Glutamatergic neuron (in vitro differentiated cells): Measurements from ENCODE around the gene HAGH. TPM values are rescaled to one million over a fixed set of nuclear protein-coding genes. Genes with fewer than 3 reads are reported as not detected.

ENCODE experiments used
- DNase-seq: peaks from one replicate; pipeline ENCODE4 v3.0.0; 2022
- H3K27ac Mint-ChIP-seq: one replicate; pipeline ENCODE4 v1.8.0; 2020; ENCODE audit warnings: mild to moderate bottlenecking, mixed read lengths, inconsistent platforms; ENCODE audit not compliant: unreplicated experiment
- H3K27me3 Mint-ChIP-seq: one replicate; pipeline ENCODE4 v1.8.0; 2020; ENCODE audit warnings: mild to moderate bottlenecking, moderate library complexity, mixed read lengths, inconsistent platforms; ENCODE audit not compliant: unreplicated experiment
- H3K36me3 Mint-ChIP-seq: one replicate; pipeline ENCODE4 v1.8.0; 2020; ENCODE audit warnings: mild to moderate bottlenecking, mixed read lengths, inconsistent platforms; ENCODE audit not compliant: unreplicated experiment
- H3K4me1 Mint-ChIP-seq: one replicate; pipeline ENCODE4 v1.8.0; 2020; ENCODE audit warnings: mild to moderate bottlenecking, low read depth, mixed read lengths, inconsistent platforms; ENCODE audit not compliant: unreplicated experiment
- H3K4me3 Mint-ChIP-seq: one replicate; pipeline ENCODE4 v1.8.0; 2020; ENCODE audit warnings: mild to moderate bottlenecking, mixed read lengths, inconsistent platforms; ENCODE audit not compliant: unreplicated experiment
- H3K9me3 Mint-ChIP-seq: one replicate; pipeline ENCODE4 v1.8.0; 2020; ENCODE audit warnings: mild to moderate bottlenecking, moderate library complexity, mixed read lengths, inconsistent platforms; ENCODE audit not compliant: unreplicated experiment
- CTCF ChIP-seq: fragments of 200-600 bp; sonication (generic); IDR thresholded peaks from one replicate; pipeline ENCODE4 v1.5.0; 2021; ENCODE audit not compliant: partially characterized antibody, unreplicated experiment
- total RNA-seq: library from RNA; stranded (reverse); fragmentation: NEBNext Ultra II Directional; extraction: Animal tissue kit (Norgen Biotek cat#: 25700); gene quantifications from one replicate; pipeline ENCODE4 v1.2.1, GENCODE V29; 2021; ENCODE audit not compliant: unreplicated experiment

HAGH gene
- total RNA-seq, 1 donor from 2014 or later, result 99.6 TPM

GRCh38 chr16:1823821-1824220, 2.8 kb downstream of the HAGH start:
- no peak for TF ChIP-seq CTCF
- Mint-ChIP-seq H3K36me3 (no peaks in the 10 kb centered on the region), H3K9me3 (peaks cover 9% of the 10 kb centered on the region), H3K27ac (peak overlapping the region; percentile 84), H3K4me3 (peak overlapping the region; percentile 58), H3K27me3 (peaks cover 2% of the 10 kb centered on the region), H3K4me1 (peaks cover 15% of the 10 kb centered on the region)
- DNase-seq, result peak; percentile 69

- no peak for DNase-seq
Measured at GRCh38 chr16:1822801-1823200, 3.8 kb downstream of the HAGH start.

GRCh38 chr16:1821861-1822611, 4.6 kb downstream of the HAGH start:
- Mint-ChIP-seq H3K4me3 (no peak overlapping the region), H3K27me3 (peaks cover 3% of the 10 kb centered on the region), H3K4me1 (peaks cover 7% of the 10 kb centered on the region), H3K36me3 (no peaks in the 10 kb centered on the region), H3K9me3 (peaks cover 3% of the 10 kb centered on the region), H3K27ac (no peak overlapping the region)
- DNase-seq, result no peak
- TF ChIP-seq CTCF, result no peak

More at GRCh38 chr16:1822801-1823200, 3.8 kb downstream of the HAGH start:
- H3K36me3 Mint-ChIP-seq, result no peaks in the 10 kb centered on the region
- H3K27ac Mint-ChIP-seq, result no peak overlapping the region
- H3K4me3 Mint-ChIP-seq, result no peak overlapping the region
- peaks cover 9% of the 10 kb centered on the region for H3K9me3 Mint-ChIP-seq
- H3K27me3 Mint-ChIP-seq, result peaks cover 2% of the 10 kb centered on the region
- H3K4me1 Mint-ChIP-seq, result peaks cover 11% of the 10 kb centered on the region
- no peak for TF ChIP-seq CTCF

GRCh38 chr16:1820946-1821290, 5.7 kb downstream of the HAGH start:
- no peak overlapping the region for H3K4me3 Mint-ChIP-seq
- no peak overlapping the region for H3K27ac Mint-ChIP-seq
- no peaks in the 10 kb centered on the region for H3K36me3 Mint-ChIP-seq
- peaks cover 3% of the 10 kb centered on the region for H3K27me3 Mint-ChIP-seq
- TF ChIP-seq CTCF, result no peak
- H3K9me3 Mint-ChIP-seq, result peaks cover 2% of the 10 kb centered on the region
- no peak for DNase-seq
- H3K4me1 Mint-ChIP-seq, result peaks cover 7% of the 10 kb centered on the region

- Mint-ChIP-seq H3K27me3 (peaks cover 3% of the 10 kb centered on the region), H3K4me3 (no peak overlapping the region), H3K9me3 (peaks cover 1% of the 10 kb centered on the region), H3K36me3 (no peaks in the 10 kb centered on the region), H3K4me1 (peaks cover 7% of the 10 kb centered on the region), H3K27ac (peak overlapping the region; percentile 22)
- DNase-seq, result no peak
- TF ChIP-seq CTCF, result no peak
Measured at GRCh38 chr16:1820096-1820945, 6.3 kb downstream of the HAGH start.
